Activated CD8-positive, alpha-beta memory T cell treated with anti-CD3 and anti-CD28 coated beads, Interleukin-2, amount 50 U/mL, for 24 hours (primary cell): ENCODE results near the gene GABBR2.

Experiments used
- DNase-seq: peaks from one replicate; pipeline ENCODE4 v3.0.0-alpha.2; 2020; ENCODE audit errors: extremely low read depth

Gene GABBR2

GRCh38 chr9:98370300-98370975 is 338.3 kb downstream of the GABBR2 start:
- DNase-seq: no peak

GRCh38 chr9:98369896-98370295 is 338.8 kb downstream of the GABBR2 start:
- DNase-seq: no peak

- no peak for DNase-seq
Measured at GRCh38 chr9:98369471-98369870, 339.3 kb downstream of the GABBR2 start.

- DNase-seq: no peak
Measured at GRCh38 chr9:98369066-98369425, 339.7 kb downstream of the GABBR2 start.

GRCh38 chr9:98368366-98369065 is 340.2 kb downstream of the GABBR2 start:
- no peak for DNase-seq

- DNase-seq: no peak
Measured at GRCh38 chr9:98367923-98368322, 340.8 kb downstream of the GABBR2 start.

GRCh38 chr9:98367371-98367900 is 341.3 kb downstream of the GABBR2 start:
- no peak for DNase-seq

- DNase-seq: no peak
Measured at GRCh38 chr9:98365781-98366180, 343.0 kb downstream of the GABBR2 start.

GRCh38 chr9:98365227-98365669 is 343.5 kb downstream of the GABBR2 start:
- DNase-seq: no peak

- DNase-seq: no peak
Measured at GRCh38 chr9:98364086-98364485, 344.6 kb downstream of the GABBR2 start.

- DNase-seq: no peak
Measured at GRCh38 chr9:98363644-98364043, 345.1 kb downstream of the GABBR2 start.

GRCh38 chr9:98362624-98363252 is 346.0 kb downstream of the GABBR2 start:
- no peak for DNase-seq

GRCh38 chr9:98361645-98362044 is 347.1 kb downstream of the GABBR2 start:
- DNase-seq: no peak

- DNase-seq: no peak
Measured at GRCh38 chr9:98360176-98360708, 348.5 kb downstream of the GABBR2 start.

- DNase-seq: no peak
Measured at GRCh38 chr9:98359569-98359968, 349.2 kb downstream of the GABBR2 start.

GRCh38 chr9:98357921-98358535 is 350.7 kb downstream of the GABBR2 start:
- DNase-seq: no peak

GRCh38 chr9:98356953-98357690 is 351.6 kb downstream of the GABBR2 start:
- no peak for DNase-seq

- no peak for DNase-seq
Measured at GRCh38 chr9:98356326-98356725, 352.4 kb downstream of the GABBR2 start.

- DNase-seq: no peak
Measured at GRCh38 chr9:98351370-98351769, 357.4 kb downstream of the GABBR2 start.

GRCh38 chr9:98347642-98348041 is 361.1 kb downstream of the GABBR2 start:
- DNase-seq: no peak

GRCh38 chr9:98345011-98345410 is 363.7 kb downstream of the GABBR2 start:
- DNase-seq: no peak
